H1 (cell line): Measurements from ENCODE around the gene GYPE.
"Not testable (repeated sequence)": the region's sequence is repeated elsewhere in the genome, so short reads cannot be mapped to it uniquely, and the experiment has no call there.

Source experiments
- CHD2 ChIP-seq: IDR thresholded peaks from 2 replicates; pipeline ENCODE4 v1.6.1; 2012; ENCODE audit warnings: low read length, improper control_type of control experiment
- CHD7 ChIP-seq: fragments of 300-600 bp; sonication (generic); IDR thresholded peaks from 2 replicates; pipeline ENCODE4 v1.7.1; 2012; ENCODE audit warnings: low read length, moderate library complexity, mild to moderate bottlenecking, inconsistent platforms; ENCODE audit not compliant: insufficient replicate concordance
- CTCF ChIP-seq, 3 experiments: IDR thresholded peaks; 1 replicate in 2 of 3; 2 replicates in 1 of 3; pipeline versions ENCODE4 v1.5.1 to v1.6.1; 2011; ENCODE audit warnings: low read length in 3 of 3, mild to moderate bottlenecking in 3 of 3, inconsistent platforms in 2 of 3, low read depth in 1 of 3, moderate library complexity in 1 of 3; ENCODE audit not compliant: insufficient read depth in 1 of 3; ENCODE audit errors: control extremely low read depth in 1 of 3
- EP300 ChIP-seq, 2 experiments: IDR thresholded peaks; 1 replicate in 1 of 2; 2 replicates in 1 of 2; pipeline ENCODE4 v1.6.1; 2011 to 2012; ENCODE audit warnings: low read depth in 2 of 2, low read length in 2 of 2, mild to moderate bottlenecking in 2 of 2, borderline replicate concordance in 1 of 2, inconsistent platforms in 1 of 2, moderate library complexity in 1 of 2
- EZH2 ChIP-seq: fragments of 200-600 bp; sonication (generic); IDR thresholded peaks from 2 replicates; pipeline ENCODE4 v1.7.1; 2012; ENCODE audit warnings: low read depth, mild to moderate bottlenecking, moderate library complexity, low read length, inconsistent platforms; ENCODE audit not compliant: severe bottlenecking
- GABPA ChIP-seq: IDR thresholded peaks from 2 replicates; pipeline ENCODE4 v1.6.1; 2011; ENCODE audit warnings: mild to moderate bottlenecking, low read length, moderate library complexity, borderline replicate concordance; ENCODE audit not compliant: insufficient read depth
- HDAC6 ChIP-seq: IDR thresholded peaks from one replicate; pipeline ENCODE4 v1.7.1; 2012; ENCODE audit warnings: low read depth, mild to moderate bottlenecking, inconsistent platforms, low read length, moderate library complexity
- JUN ChIP-seq: IDR thresholded peaks from 2 replicates; pipeline ENCODE4 v1.6.1; 2011; ENCODE audit warnings: low read depth, mild to moderate bottlenecking, improper control_type of control experiment, low read length
- POLR2A ChIP-seq, 2 experiments: IDR thresholded peaks; 1 replicate in 1 of 2; 2 replicates in 1 of 2; pipeline ENCODE4 v1.6.1; 2011; ENCODE audit warnings: low read depth in 2 of 2, low read length in 2 of 2, mild to moderate bottlenecking in 2 of 2; ENCODE audit errors: control extremely low read depth in 1 of 2
- POLR2AphosphoS5 ChIP-seq: IDR thresholded peaks from 2 replicates; pipeline ENCODE4 v1.6.1; 2011; ENCODE audit warnings: low read depth, low read length
- RNF2 ChIP-seq: fragments of 200-900, 300-1000 bp; sonication (generic); IDR thresholded peaks from 2 replicates; pipeline ENCODE4 v1.7.1; 2016; ENCODE audit warnings: borderline replicate concordance, low read depth, mild to moderate bottlenecking, antibody characterized with exemption, low read length; ENCODE audit not compliant: poor library complexity, severe bottlenecking; ENCODE audit errors: missing control alignments
- SRF ChIP-seq: IDR thresholded peaks from 2 replicates; pipeline ENCODE4 v1.6.1; 2011; ENCODE audit warnings: mild to moderate bottlenecking, low read depth, low read length, moderate library complexity
- USF2 ChIP-seq: IDR thresholded peaks from 2 replicates; pipeline ENCODE4 v1.6.1; 2011; ENCODE audit warnings: low read length, improper control_type of control experiment
- YY1 ChIP-seq: IDR thresholded peaks from 2 replicates; pipeline ENCODE4 v1.6.1; 2011; ENCODE audit warnings: low read depth, mild to moderate bottlenecking, low read length

GRCh38 chr4:143833676-143834075 lies 71.7 kb downstream of the GYPE start:
- not testable (repeated sequence) for TF ChIP-seq POLR2AphosphoS5; JUN; CHD7; EZH2; RNF2; CTCF (IDR thresholded peaks at IDR 0.05; ENCODE audit: control extremely low read depth in 1 of 3, insufficient read depth in 1 of 3, low read depth in 1 of 3, low read length in 3 of 3); EP300 (IDR thresholded peaks at IDR 0.05; ENCODE audit: borderline replicate concordance in 1 of 2, low read depth in 2 of 2, low read length in 2 of 2); USF2; POLR2A (IDR thresholded peaks at IDR 0.05; ENCODE audit: control extremely low read depth in 1 of 2, low read depth in 2 of 2, low read length in 2 of 2); CHD2; HDAC6; GABPA; SRF; YY1
